Heart left ventricle (tissue), 16 donors: ENCODE measurements around the gene LMBRD1. TPM values are rescaled to one million over a fixed set of nuclear protein-coding genes. Genes with fewer than 3 reads are reported as not detected.

ENCODE experiments used
- ATAC-seq, 4 donors: fragments of 200-7000 bp; cut with Tn5 transposase; one replicate each; pipeline ENCODE4 v1.9.1; 2020 to 2022; ENCODE audit warnings: moderate library complexity in 4 of 4, mild to moderate bottlenecking in 3 of 4, moderate number of reproducible peaks in 1 of 4
- DNase-seq, 5 donors: peaks; one replicate each; pipeline ENCODE4 v3.0.0-alpha.2; 2020
- H3K27ac ChIP-seq, 12 donors: fragments of 200-600 bp; sonication (generic) in 4 of 12; one replicate each; pipeline versions ENCODE4 v1.5.0 to v1.8.0; 2016 to 2022; ENCODE audit warnings: mild to moderate bottlenecking in 2 of 12
- H3K27me3 ChIP-seq, 9 donors: fragments of 200-600 bp; sonication (generic) in 2 of 9; one replicate each; pipeline versions ENCODE4 v1.5.1 to v1.8.0; 2016 to 2022; ENCODE audit warnings: mild to moderate bottlenecking in 3 of 9
- H3K36me3 ChIP-seq, 9 donors: fragments of 200-600 bp; sonication (generic) in 2 of 9; one replicate each; pipeline versions ENCODE4 v1.5.0 to v1.8.0; 2018 to 2022; ENCODE audit warnings: mild to moderate bottlenecking in 2 of 9
- H3K4me1 ChIP-seq, 12 donors: fragments of 200-600 bp; sonication (generic) in 4 of 12; one replicate each; pipeline versions ENCODE4 v1.5.0 to v1.8.0; 2016 to 2022; ENCODE audit warnings: mild to moderate bottlenecking in 3 of 12
- H3K4me3 ChIP-seq, 12 donors: fragments of 200-600 bp; sonication (generic) in 4 of 12; one replicate each; pipeline versions ENCODE4 v1.5.0 to v1.8.0; 2017 to 2022; ENCODE audit warnings: mild to moderate bottlenecking in 9 of 12, moderate library complexity in 4 of 12
- H3K9me3 ChIP-seq, 12 donors: fragments of 200-600 bp; sonication (generic) in 4 of 12; one replicate each; pipeline versions ENCODE4 v1.5.0 to v1.8.0; 2016 to 2022; ENCODE audit warnings: mild to moderate bottlenecking in 1 of 12
- CTCF ChIP-seq, 12 donors: fragments of 200-600 bp; sonication (generic) in 4 of 12; IDR thresholded peaks; one replicate each; pipeline versions ENCODE4 v1.5.0 to v1.8.0; 2018 to 2022; ENCODE audit warnings: antibody characterized with exemption in 12 of 12, mild to moderate bottlenecking in 5 of 12
- POLR2A ChIP-seq, 2 donors: fragments of 450-650 bp; IDR thresholded peaks; one replicate each; pipeline ENCODE4 v1.6.1; 2017; ENCODE audit warnings: antibody characterized with exemption in 2 of 2, mild to moderate bottlenecking in 2 of 2, moderate library complexity in 2 of 2
- WGBS, 4 donors: extraction: QIAGEN DNeasy Blood & Tissue Kit in 2 of 4; methylation state at CpG; one replicate each; pipeline versions ENCODE4 v1.1.5 to v1.1.7; 2013 to 2018; 5-methylcytosine and 5-hydroxymethylcytosine counted together
- intact Hi-C, 10 donors: fragments of 100-400 bp; cut with DNase I; formaldehyde crosslinking; loops; one replicate each; pipeline versions ENCODE4 v1.11.1 to v1.14.2; 2022
- polyA plus RNA-seq, 2 donors: library from polyadenylated mRNA; stranded (reverse); fragments of 200-250 nt; gene quantifications; one replicate each; pipeline ENCODE4 v1.2.3, GENCODE V29; 2013
- total RNA-seq, 9 donors: library from RNA; depleted of rRNA in 2 of 9; stranded (reverse); fragments of >200 nt in 2 of 9; fragmentation: NEBNext Ultra II Directional in 3 of 9; extraction: Animal tissue kit (Norgen Biotek cat#: 25700) in 3 of 9; gene quantifications; one replicate each; pipeline versions ENCODE4 v1.1.0 to v1.2.4, GENCODE V29; 2016 to 2023
- donor health status: ischemic (EF 13 %, LVEDD 7.1; RV severe dilation, severe dysfunction).
- donor health status: healthy with polysubstance abuse.
- donor health status: DM: no; HTN: yes; CAD: no.
- donor health status: DM: no; HTN: no; CAD: no.
- donor health status: ischemic (EF 25% LVEDD 6.9; RV normal size, moderate dysfunction).
- donor health status: ischemic (EF 25% LVEDD 5.7; RV mildly dilated, moderate dysfunction).
- donor health status: healthy.
- donor health status: DM: yes; HTN: yes; CAD: no.
- donor health status: ischemic (EF 35%, LVEDD 5.7; RV mildly dilated, moderate dysfunction).
- donor health status: nonischemic (EF 11% LVEDD 7.7; RV severe dilation, severe dysfunction).
- donor health status: DM: yes; HTN: yes; CAD: no.
- donor health status: PGD.
- donor health status: ischemic (EF 29% LVEDD 5.4; RV normal size, mild dysfunction).
- donor health status: nonischemic (EF 23%, LVEDD 6.1; RV moderate dilation, normal function).

LMBRD1 gene
- total and polyA plus RNA-seq, 11 donors: 37.0 to 53.6 (median 45.1) TPM

- H3K4me3 ChIP-seq: no peak overlapping the region
- intact Hi-C loops: no loop called here
- no peak for TF ChIP-seq CTCF (IDR thresholded peaks at IDR 0.05)
- TF ChIP-seq POLR2A (IDR thresholded peaks at IDR 0.05): no peak
- no peaks in the 10 kb centered on the region for H3K27me3 ChIP-seq
- peaks cover 0 to 2% (median 0%) of the 10 kb centered on the region in 9 donors for H3K36me3 ChIP-seq
- H3K9me3 ChIP-seq: peaks cover 0 to 24% (median 0%) of the 10 kb centered on the region in 12 donors
- no peak overlapping the region for H3K27ac ChIP-seq
- ATAC-seq (no peak), DNase-seq (no peak)
- H3K4me1 ChIP-seq: peaks cover 0 to 26% (median 0%) of the 10 kb centered on the region in 12 donors
Observed at GRCh38 chr6:69756366-69756765, 40.4 kb downstream of the LMBRD1 start.

GRCh38 chr6:69735027-69735426, 61.8 kb downstream of the LMBRD1 start:
- no peak for ATAC-seq
- intact Hi-C loops: loop anchor here in 1 of 10 donors (10.0 kb wide), 1 partner anchor 370 kb away; no protein-coding TSS in a partner anchor

GRCh38 chr6:69732640-69733039, 64.2 kb downstream of the LMBRD1 start:
- H3K36me3 ChIP-seq: peaks cover 0 to 20% (median 10%) of the 10 kb centered on the region in 9 donors
- H3K9me3 ChIP-seq: no peaks in the 10 kb centered on the region
- DNase-seq: no peak
- H3K4me1 ChIP-seq: no peaks in the 10 kb centered on the region
- H3K27ac ChIP-seq: no peak overlapping the region
- no peak for TF ChIP-seq POLR2A (IDR thresholded peaks at IDR 0.05)
- TF ChIP-seq CTCF (IDR thresholded peaks at IDR 0.05): peak in 3 of 12 donors; percentile 6 to 18 (median 7)
- intact Hi-C loops: loop anchor here in 2 of 10 donors (5.0 to 10.0 kb wide), 3 partner anchors 65 to 375 kb away; partner anchors contain the start of gene LMBRD1 (in 1 of the 2)
- no peaks in the 10 kb centered on the region for H3K27me3 ChIP-seq
- ATAC-seq: no peak
- 49 to 62% (median 58%) methylated on average over 2 of the region's 2 CpGs for WGBS, 4 donors
- no peak overlapping the region for H3K4me3 ChIP-seq

More at GRCh38 chr6:69735027-69735426, 61.8 kb downstream of the LMBRD1 start:
- H3K4me3 ChIP-seq: no peak overlapping the region
- TF ChIP-seq CTCF (IDR thresholded peaks at IDR 0.05): no peak
- no peak for TF ChIP-seq POLR2A (IDR thresholded peaks at IDR 0.05)
- no peaks in the 10 kb centered on the region for H3K4me1 ChIP-seq
- H3K27ac ChIP-seq: no peak overlapping the region
- H3K9me3 ChIP-seq: no peaks in the 10 kb centered on the region
- no peak for DNase-seq
- no peaks in the 10 kb centered on the region for H3K27me3 ChIP-seq
- WGBS, 4 donors: 79 to 93% (median 86%) methylated on average over 4 of the region's 4 CpGs
- H3K36me3 ChIP-seq: peaks cover 0 to 31% (median 14%) of the 10 kb centered on the region in 9 donors

GRCh38 chr6:69732045-69732444, 64.8 kb downstream of the LMBRD1 start:
- Histone ChIP-seq H3K4me3 (no peak overlapping the region), H3K4me1 (no peaks in the 10 kb centered on the region), H3K27me3 (no peaks in the 10 kb centered on the region), H3K9me3 (no peaks in the 10 kb centered on the region), H3K27ac (no peak overlapping the region), H3K36me3 (peaks cover 0 to 14% (median 4%) of the 10 kb centered on the region in 9 donors)
- ATAC-seq (no peak), DNase-seq (no peak)
- intact Hi-C loops: loop anchor here in 2 of 10 donors (5.0 to 10.0 kb wide), 3 partner anchors 65 to 375 kb away; partner anchors contain the start of gene LMBRD1 (in 1 of the 2)
- TF ChIP-seq CTCF (IDR thresholded peaks at IDR 0.05) (no peak), POLR2A (IDR thresholded peaks at IDR 0.05) (no peak)
- WGBS, 4 donors: 71 to 79% (median 73%) methylated on average over 2 of the region's 2 CpGs
